ENCODE results near the gene GADL1. TPM values are rescaled to one million over a fixed set of nuclear protein-coding genes. Genes with fewer than 3 reads are reported as not detected.

GADL1 gene
- total RNA-seq, 1 experiment from 2014 or later = 0.09 TPM

GRCh38 chr3:30728143-30728542 lies 166.3 kb downstream of the GADL1 start:
- whole genome bisulfite sequencing (ENCODE audit: extremely low coverage, insufficient read length, low lambda C conversion rate) = no CpG with 5 or more reads among the region's 4 CpGs

More at GRCh38 chr3:30728143-30728542, 166.3 kb downstream of the GADL1 start:
- Histone ChIP-seq H2BK12ac (ENCODE audit: insufficient read length, low read depth, low read length) (no peak overlapping the region), H3K23ac (ENCODE audit: insufficient read length, low read depth, low read length) (no peak overlapping the region), H3K56ac (ENCODE audit: insufficient read length, low read depth, low read length) (no peak overlapping the region), H3T11ph (ENCODE audit: low read length) (no peak overlapping the region), H3K4ac (ENCODE audit: low read depth, low read length) (no peak overlapping the region), H3K23me2 (ENCODE audit: insufficient read length, low read depth, low read length, poor library complexity, severe bottlenecking) (no peaks in the 10 kb centered on the region), H3K27me3 (ENCODE audit: insufficient read depth, low read length) (no peaks in the 10 kb centered on the region), H2AK5ac (ENCODE audit: insufficient read length, low read length) (no peak overlapping the region), H2AFZ (ENCODE audit: low read length) (no peak overlapping the region), H3K79me2 (ENCODE audit: insufficient read depth, low read length) (no peaks in the 10 kb centered on the region), H2BK20ac (ENCODE audit: low read depth, low read length, poor library complexity, severe bottlenecking) (no peak overlapping the region), H2BK15ac (ENCODE audit: low read depth, low read length) (no peak overlapping the region), H3K4me1 (ENCODE audit: insufficient read depth, low read length) (no peaks in the 10 kb centered on the region; the same call in 1 of the 2 replicates), H2BK120ac (ENCODE audit: low read depth, low read length, poor library complexity, severe bottlenecking) (no peak overlapping the region), H2BK5ac (ENCODE audit: insufficient read length, low read length) (no peak overlapping the region), H3K9ac (ENCODE audit: extremely low read depth, insufficient read length, low read length) (no peak overlapping the region), H3K27ac (ENCODE audit: insufficient read length, low read depth, low read length) (no peak overlapping the region), H4K5ac (ENCODE audit: insufficient read length, low read depth, low read length) (no peak overlapping the region), H3K14ac (ENCODE audit: insufficient read depth, low read length) (no peak overlapping the region), H4K8ac (replicated peaks; ENCODE audit: insufficient read length, low read depth, low read length) (no peak overlapping the region), H3K4me2 (ENCODE audit: insufficient read depth, insufficient read length, low read length) (no peak overlapping the region), H4K91ac (ENCODE audit: insufficient read length, low read depth, low read length) (no peak overlapping the region), H3K79me1 (ENCODE audit: insufficient read depth, low read depth, low read length, poor library complexity, severe bottlenecking) (no peaks in the 10 kb centered on the region), H4K20me1 (ENCODE audit: control insufficient read depth, insufficient read depth, insufficient read length) (no peaks in the 10 kb centered on the region), H3K9me3 (ENCODE audit: control insufficient read depth, low read depth, low read length) (no peaks in the 10 kb centered on the region), H3K18ac (ENCODE audit: insufficient read length, low read depth, low read length) (no peak overlapping the region)
- H3K27me3 Mint-ChIP-seq (ENCODE audit: low read depth) = no peaks in the 10 kb centered on the region
- H3K36me3 Mint-ChIP-seq (ENCODE audit: insufficient read depth in 1 of 3, low read depth in 3 of 3) = no peaks in the 10 kb centered on the region
- peaks cover 0 to 3% of the 10 kb centered on the region in 2 experiments; a peak in 1 of 4 replicates for H3K4me1 Mint-ChIP-seq
- no peak for DNase-seq
- no peak overlapping the region for H3K4me3 Mint-ChIP-seq
- no peaks in the 10 kb centered on the region for H3K9me3 Mint-ChIP-seq
- H3K27ac Mint-ChIP-seq = peak overlapping the region in 1 of 3 experiments; percentile 34; a peak in 1 of 7 replicates
- no peak for TF ChIP-seq CTCF (conservative IDR thresholded peaks at IDR 0.05)

Data from H9 (cell line).